Mesendoderm (in vitro differentiated cells): ENCODE measurements around the gene NAA15.
"Not testable (repeated sequence)": the region's sequence is repeated elsewhere in the genome, so short reads cannot be mapped to it uniquely, and the experiment has no call there.

ENCODE experiments used
- DNase-seq: peaks from one replicate; pipeline ENCODE4 v3.0.0; 2013
- H2AK5ac ChIP-seq: 2 replicates; pipeline ENCODE4 v1.6.1; 2013; ENCODE audit warnings: low read length, inconsistent platforms
- H2BK120ac ChIP-seq: 2 replicates; pipeline ENCODE4 v1.6.1; 2013; ENCODE audit warnings: low read depth, mild to moderate bottlenecking, low read length, moderate library complexity, mixed read lengths
- H2BK15ac ChIP-seq: replicated peaks from 2 replicates; pipeline ENCODE4 v1.6.1; 2013; ENCODE audit warnings: low read depth, mild to moderate bottlenecking, moderate library complexity
- H2BK5ac ChIP-seq: 2 replicates; pipeline ENCODE4 v1.6.1; 2013; ENCODE audit warnings: low read length, inconsistent platforms
- H3K18ac ChIP-seq: 2 replicates; pipeline ENCODE4 v1.6.1; 2013; ENCODE audit warnings: mild to moderate bottlenecking, low read length, mixed read lengths
- H3K23ac ChIP-seq: one replicate; pipeline ENCODE4 v1.6.1; 2013; ENCODE audit warnings: low read length
- H3K27ac ChIP-seq: 2 replicates; pipeline ENCODE4 v1.5.1; 2013; ENCODE audit warnings: low read depth, mild to moderate bottlenecking, inconsistent platforms, low read length, moderate library complexity
- H3K27me3 ChIP-seq: 2 replicates; pipeline ENCODE4 v1.6.1; 2013; ENCODE audit warnings: low read length, control low read depth, mild to moderate bottlenecking, inconsistent platforms; ENCODE audit not compliant: insufficient read depth, poor library complexity
- H3K36me3 ChIP-seq: 2 replicates; pipeline ENCODE4 v1.6.1; 2013; ENCODE audit warnings: low read length, inconsistent platforms; ENCODE audit not compliant: control insufficient read depth, insufficient read depth
- H3K4ac ChIP-seq: one replicate; pipeline ENCODE4 v1.6.1; 2013; ENCODE audit warnings: low read depth, mild to moderate bottlenecking, low read length, moderate library complexity
- H3K4me1 ChIP-seq: 2 replicates; pipeline ENCODE4 v1.6.1; 2013; ENCODE audit warnings: low read depth, low read length, inconsistent platforms; ENCODE audit not compliant: control insufficient read depth
- H3K4me2 ChIP-seq: 2 replicates; pipeline ENCODE4 v1.6.1; 2013; ENCODE audit warnings: low read length
- H3K4me3 ChIP-seq: 2 replicates; pipeline ENCODE4 v1.5.1; 2013; ENCODE audit warnings: mild to moderate bottlenecking, low read length
- H3K56ac ChIP-seq: one replicate; pipeline ENCODE4 v1.6.1; 2013; ENCODE audit warnings: low read length
- H3K79me1 ChIP-seq: 2 replicates; pipeline ENCODE4 v1.6.1; 2013; ENCODE audit warnings: low read length, inconsistent platforms
- H3K79me2 ChIP-seq: 2 replicates; pipeline ENCODE4 v1.6.1; 2013; ENCODE audit warnings: mild to moderate bottlenecking, low read length; ENCODE audit not compliant: control insufficient read depth, insufficient read depth
- H3K9ac ChIP-seq: 2 replicates; pipeline ENCODE4 v1.6.1; 2013; ENCODE audit warnings: low read length, inconsistent platforms
- H4K5ac ChIP-seq: one replicate; pipeline ENCODE4 v1.6.1; 2013; ENCODE audit warnings: low read length
- H4K8ac ChIP-seq: one replicate; pipeline ENCODE4 v1.6.1; 2013; ENCODE audit warnings: low read depth, mild to moderate bottlenecking, control low read depth, low read length, moderate library complexity
- WGBS: extraction: QIAGEN DNeasy Blood & Tissue Kit; methylation state at CpG from one replicate; pipeline ENCODE4 v1.1.7; 2013; ENCODE audit warnings: low lambda C conversion rate, missing lambda C conversion rate; ENCODE audit not compliant: insufficient coverage; ENCODE audit errors: extremely low coverage; 5-methylcytosine and 5-hydroxymethylcytosine counted together

NAA15 gene

GRCh38 chr4:139447078-139447477 lies 145.8 kb downstream of the NAA15 start:
- H3K23ac ChIP-seq, H3K27ac ChIP-seq, H3K79me1 ChIP-seq, H2BK15ac ChIP-seq, H3K79me2 ChIP-seq, H4K8ac ChIP-seq, H3K4me1 ChIP-seq, H3K9ac ChIP-seq, H2AK5ac ChIP-seq, H3K56ac ChIP-seq, H2BK5ac ChIP-seq, H4K5ac ChIP-seq, H3K36me3 ChIP-seq, H2BK120ac ChIP-seq, H3K4me2 ChIP-seq, H3K4me3 ChIP-seq, DNase-seq, H3K4ac ChIP-seq, H3K18ac ChIP-seq, H3K27me3 ChIP-seq: not testable (repeated sequence)
- no CpG with 5 or more reads among the region's 4 CpGs for WGBS

- Histone ChIP-seq H3K4me1 (peaks cover 2% of the 10 kb centered on the region), H3K36me3 (no peaks in the 10 kb centered on the region), H2AK5ac (no peak overlapping the region), H2BK5ac (no peak overlapping the region), H2BK120ac (no peak overlapping the region), H3K79me2 (peaks cover 10% of the 10 kb centered on the region), H2BK15ac (no peak overlapping the region), H3K4me2 (no peak overlapping the region), H3K18ac (no peak overlapping the region), H3K23ac (no peak overlapping the region), H4K5ac (no peak overlapping the region), H3K56ac (no peak overlapping the region), H4K8ac (no peak overlapping the region), H3K4me3 (no peak overlapping the region), H3K79me1 (peaks cover 6% of the 10 kb centered on the region), H3K9ac (no peak overlapping the region), H3K27me3 (no peaks in the 10 kb centered on the region), H3K27ac (no peak overlapping the region), H3K4ac (no peak overlapping the region)
- DNase-seq = no peak
- WGBS = no CpG with 5 or more reads among the region's 2 CpGs
Observed at GRCh38 chr4:139450586-139450985, 149.3 kb downstream of the NAA15 start.

GRCh38 chr4:139451997-139452396 lies 150.7 kb downstream of the NAA15 start:
- no peak overlapping the region for H2BK15ac ChIP-seq
- H3K79me1 ChIP-seq = peaks cover 6% of the 10 kb centered on the region
- no peaks in the 10 kb centered on the region for H3K36me3 ChIP-seq
- no peak overlapping the region for H4K5ac ChIP-seq
- H3K79me2 ChIP-seq = peaks cover 16% of the 10 kb centered on the region
- no CpG with 5 or more reads among the region's 1 CpG for WGBS
- no peak for DNase-seq
- H3K4me3 ChIP-seq = no peak overlapping the region
- no peak overlapping the region for H3K4me2 ChIP-seq
- H3K23ac ChIP-seq = no peak overlapping the region
- H3K9ac ChIP-seq = no peak overlapping the region
- peaks cover 4% of the 10 kb centered on the region for H3K4me1 ChIP-seq
- no peak overlapping the region for H3K56ac ChIP-seq
- no peak overlapping the region for H3K27ac ChIP-seq
- H2BK5ac ChIP-seq = no peak overlapping the region
- no peak overlapping the region for H4K8ac ChIP-seq
- no peak overlapping the region for H3K4ac ChIP-seq
- H3K27me3 ChIP-seq = no peaks in the 10 kb centered on the region
- H2BK120ac ChIP-seq = no peak overlapping the region
- no peak overlapping the region for H3K18ac ChIP-seq
- H2AK5ac ChIP-seq = no peak overlapping the region

- no peaks in the 10 kb centered on the region for H3K27me3 ChIP-seq
- no peak overlapping the region for H2BK120ac ChIP-seq
- peaks cover 4% of the 10 kb centered on the region for H3K4me1 ChIP-seq
- no peak overlapping the region for H4K5ac ChIP-seq
- H3K79me2 ChIP-seq = peaks cover 19% of the 10 kb centered on the region
- H3K4ac ChIP-seq = no peak overlapping the region
- peak overlapping the region; percentile 94 for H3K56ac ChIP-seq
- DNase-seq = peak; percentile 94
- H3K18ac ChIP-seq = peak overlapping the region; percentile 28
- peak overlapping the region; percentile 82 for H3K27ac ChIP-seq
- WGBS = no CpG with 5 or more reads among the region's 15 CpGs
- H2AK5ac ChIP-seq = no peak overlapping the region
- peak overlapping the region; percentile 48 for H3K23ac ChIP-seq
- peak overlapping the region; percentile 61 for H3K4me3 ChIP-seq
- H3K36me3 ChIP-seq = no peaks in the 10 kb centered on the region
- peaks cover 6% of the 10 kb centered on the region for H3K79me1 ChIP-seq
- H3K9ac ChIP-seq = peak overlapping the region; percentile 84
- no peak overlapping the region for H4K8ac ChIP-seq
- peak overlapping the region; percentile 33 for H3K4me2 ChIP-seq
- no peak overlapping the region for H2BK15ac ChIP-seq
- peak overlapping the region; percentile 8 for H2BK5ac ChIP-seq
Observed at GRCh38 chr4:139453041-139453370, 151.7 kb downstream of the NAA15 start.

- no peak overlapping the region for H2AK5ac ChIP-seq
- peak overlapping the region; percentile 48 for H3K23ac ChIP-seq
- no peaks in the 10 kb centered on the region for H3K27me3 ChIP-seq
- H4K8ac ChIP-seq = no peak overlapping the region
- H3K36me3 ChIP-seq = no peaks in the 10 kb centered on the region
- H2BK15ac ChIP-seq = no peak overlapping the region
- H2BK5ac ChIP-seq = peak overlapping the region; percentile 8
- H2BK120ac ChIP-seq = no peak overlapping the region
- H3K4me3 ChIP-seq = peak overlapping the region; percentile 64
- WGBS = no CpG with 5 or more reads among the region's 76 CpGs
- H4K5ac ChIP-seq = no peak overlapping the region
- peak overlapping the region; percentile 28 for H3K18ac ChIP-seq
- H3K79me1 ChIP-seq = peaks cover 9% of the 10 kb centered on the region
- peak overlapping the region; percentile 94 for H3K56ac ChIP-seq
- no peak overlapping the region for H3K4ac ChIP-seq
- peak overlapping the region; percentile 97 for H3K27ac ChIP-seq
- DNase-seq = peak; percentile 99
- H3K4me2 ChIP-seq = peak overlapping the region; percentile 33
- peaks cover 4% of the 10 kb centered on the region for H3K4me1 ChIP-seq
- H3K9ac ChIP-seq = peak overlapping the region; percentile 84
- H3K79me2 ChIP-seq = peaks cover 25% of the 10 kb centered on the region
Observed at GRCh38 chr4:139453371-139454110, 152.2 kb downstream of the NAA15 start.
